ENCODE results near the gene SLC29A1. TPM values are rescaled to one million over a fixed set of nuclear protein-coding genes. Genes with fewer than 3 reads are reported as not detected.

Gene SLC29A1
- total RNA-seq, 1 experiment from 2014 or later: 81.3 TPM

- H3K27ac Mint-ChIP-seq (ENCODE audit: unreplicated experiment): no peak overlapping the region
- Histone ChIP-seq H3K4me3 (ENCODE audit: low read depth, low read length) (no peak overlapping the region), H3K36me3 (ENCODE audit: control insufficient read depth, insufficient read depth, low read length) (no peaks in the 10 kb centered on the region), H3K9me3 (no peaks in the 10 kb centered on the region), H3K27me3 (replicated peaks; ENCODE audit: control insufficient read depth, insufficient read depth, low read length) (peaks cover 6% of the 10 kb centered on the region), H3K4me1 (no peaks in the 10 kb centered on the region)
- ChIA-PET CTCF (interaction anchor here (0.6 kb wide), 1 partner anchor 30 kb away, joined by 3 read pairs; no protein-coding TSS in a partner anchor), POLR2A (no interaction called here)
- no TSS peak for BruUV-seq (replicated peaks)
- intact Hi-C loops (cut with micrococcal nuclease; ENCODE audit: unreplicated experiment): no loop called here
- H3K36me3 Mint-ChIP-seq (ENCODE audit: insufficient read depth, unreplicated experiment): no peaks in the 10 kb centered on the region
- H3K4me3 Mint-ChIP-seq (ENCODE audit: unreplicated experiment): no peak overlapping the region
- no peaks in the 10 kb centered on the region for H3K9me3 Mint-ChIP-seq (ENCODE audit: unreplicated experiment)
- peaks cover 29% of the 10 kb centered on the region for H3K27me3 Mint-ChIP-seq (ENCODE audit: insufficient read depth, unreplicated experiment)
- no peak for DNase-seq
- TF ChIP-seq, protein P1, sequence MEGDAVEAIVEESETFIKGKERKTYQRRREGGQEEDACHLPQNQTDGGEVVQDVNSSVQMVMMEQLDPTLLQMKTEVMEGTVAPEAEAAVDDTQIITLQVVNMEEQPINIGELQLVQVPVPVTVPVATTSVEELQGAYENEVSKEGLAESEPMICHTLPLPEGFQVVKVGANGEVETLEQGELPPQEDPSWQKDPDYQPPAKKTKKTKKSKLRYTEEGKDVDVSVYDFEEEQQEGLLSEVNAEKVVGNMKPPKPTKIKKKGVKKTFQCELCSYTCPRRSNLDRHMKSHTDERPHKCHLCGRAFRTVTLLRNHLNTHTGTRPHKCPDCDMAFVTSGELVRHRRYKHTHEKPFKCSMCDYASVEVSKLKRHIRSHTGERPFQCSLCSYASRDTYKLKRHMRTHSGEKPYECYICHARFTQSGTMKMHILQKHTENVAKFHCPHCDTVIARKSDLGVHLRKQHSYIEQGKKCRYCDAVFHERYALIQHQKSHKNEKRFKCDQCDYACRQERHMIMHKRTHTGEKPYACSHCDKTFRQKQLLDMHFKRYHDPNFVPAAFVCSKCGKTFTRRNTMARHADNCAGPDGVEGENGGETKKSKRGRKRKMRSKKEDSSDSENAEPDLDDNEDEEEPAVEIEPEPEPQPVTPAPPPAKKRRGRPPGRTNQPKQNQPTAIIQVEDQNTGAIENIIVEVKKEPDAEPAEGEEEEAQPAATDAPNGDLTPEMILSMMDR (IDR thresholded peaks at IDR 0.05; ENCODE audit: insufficient read depth in 1 of 2, low read depth in 1 of 2, low read length in 1 of 2, severe bottlenecking in 1 of 2, unreplicated experiment in 1 of 2): no peak
- no peaks in the 10 kb centered on the region for H3K4me1 Mint-ChIP-seq (ENCODE audit: low read depth, unreplicated experiment)
Observed at GRCh38 chr6:44273617-44274016, 50.2 kb downstream of the SLC29A1 start.

- Histone ChIP-seq H3K36me3 (ENCODE audit: control insufficient read depth, insufficient read depth, low read length) (no peaks in the 10 kb centered on the region), H3K4me1 (no peaks in the 10 kb centered on the region), H3K27me3 (replicated peaks; ENCODE audit: control insufficient read depth, insufficient read depth, low read length) (no peaks in the 10 kb centered on the region), H3K9me3 (no peaks in the 10 kb centered on the region), H3K4me3 (ENCODE audit: low read depth, low read length) (no peak overlapping the region)
- no peaks in the 10 kb centered on the region for H3K4me1 Mint-ChIP-seq (ENCODE audit: low read depth, unreplicated experiment)
- intact Hi-C loops (cut with micrococcal nuclease; ENCODE audit: unreplicated experiment): no loop called here
- POLR2A ChIA-PET: no interaction called here
- no peaks in the 10 kb centered on the region for H3K36me3 Mint-ChIP-seq (ENCODE audit: insufficient read depth, unreplicated experiment)
- TF ChIP-seq, protein P1 (IDR thresholded peaks at IDR 0.05; ENCODE audit: insufficient read depth in 1 of 2, low read depth in 1 of 2, low read length in 1 of 2, severe bottlenecking in 1 of 2, unreplicated experiment in 1 of 2): no peak
- CTCF ChIA-PET: interaction anchor here (1.0 kb wide), 1 partner anchor 37 kb away, joined by 3 read pairs; the partner anchor contains the start of gene AARS2
- no peak for DNase-seq
- H3K4me3 Mint-ChIP-seq (ENCODE audit: unreplicated experiment): no peak overlapping the region
- H3K9me3 Mint-ChIP-seq (ENCODE audit: unreplicated experiment): no peaks in the 10 kb centered on the region
- H3K27me3 Mint-ChIP-seq (ENCODE audit: insufficient read depth, unreplicated experiment): peaks cover 33% of the 10 kb centered on the region
- no peak overlapping the region for H3K27ac Mint-ChIP-seq (ENCODE audit: unreplicated experiment)
- BruUV-seq (replicated peaks): no TSS peak
Observed at GRCh38 chr6:44275271-44275748, 51.9 kb downstream of the SLC29A1 start.

DNA sequence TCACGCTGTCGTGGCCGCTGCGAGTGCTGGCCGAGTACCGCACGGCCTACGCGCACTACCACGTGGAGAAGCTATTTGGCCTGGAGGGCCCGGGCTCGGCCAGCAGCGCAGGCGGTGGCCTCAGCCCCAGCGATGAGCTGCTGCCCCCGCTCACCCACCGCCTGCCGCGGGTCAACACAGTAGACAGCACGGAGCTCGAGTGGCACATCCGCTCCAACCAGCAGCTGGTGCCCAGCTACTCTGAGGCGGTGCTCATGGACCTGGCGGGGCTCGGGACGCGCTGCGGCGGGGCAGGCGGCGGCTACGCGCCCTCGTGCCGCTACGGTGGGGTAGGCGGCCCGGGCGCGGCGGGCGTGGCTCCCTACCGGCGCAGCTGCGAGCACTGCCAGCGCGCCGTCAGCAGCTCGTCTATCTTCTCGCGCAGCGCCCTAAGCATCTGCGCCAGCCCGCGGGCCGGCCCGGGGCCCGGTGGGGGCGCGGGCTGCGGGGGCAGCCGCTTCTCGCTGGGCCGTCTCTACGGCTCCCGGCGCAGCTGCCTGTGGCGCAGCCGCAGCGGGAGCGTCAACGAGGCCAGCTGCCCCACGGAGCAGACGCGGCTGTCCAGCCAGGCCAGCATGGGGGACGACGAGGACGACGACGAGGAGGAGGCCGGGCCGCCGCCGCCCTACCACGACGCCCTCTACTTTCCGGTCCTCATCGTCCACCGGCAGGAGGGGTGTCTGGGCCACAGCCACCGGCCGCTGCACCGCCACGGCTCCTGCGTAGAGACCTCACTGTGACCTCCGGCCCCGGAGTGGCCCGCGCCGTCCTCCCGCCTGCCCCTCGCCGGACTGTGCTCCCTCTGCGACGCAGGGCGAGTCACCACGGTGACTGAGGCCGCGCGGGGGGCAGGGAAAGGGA lies 52.6 kb downstream of the SLC29A1 start:
- ChIA-PET CTCF (interaction anchor here (1.0 kb wide), 1 partner anchor 37 kb away, joined by 3 read pairs; the partner anchor contains the start of gene AARS2), POLR2A (no interaction called here)
- intact Hi-C loops (cut with micrococcal nuclease; ENCODE audit: unreplicated experiment): no loop called here
- peak in 1 of 2 experiments; percentile 22 for DNase-seq
- no peak overlapping the region for H3K4me3 ChIP-seq (ENCODE audit: low read depth, low read length)
- TF ChIP-seq, protein P1 (IDR thresholded peaks at IDR 0.05; ENCODE audit: insufficient read depth in 1 of 2, low read depth in 1 of 2, low read length in 1 of 2, severe bottlenecking in 1 of 2, unreplicated experiment in 1 of 2): no peak
- no peak overlapping the region for H3K27ac Mint-ChIP-seq (ENCODE audit: unreplicated experiment)
- no peaks in the 10 kb centered on the region for H3K36me3 Mint-ChIP-seq (ENCODE audit: insufficient read depth, unreplicated experiment)
- no peaks in the 10 kb centered on the region for H3K4me1 ChIP-seq
- H3K4me1 Mint-ChIP-seq (ENCODE audit: low read depth, unreplicated experiment): no peaks in the 10 kb centered on the region
- H3K27me3 Mint-ChIP-seq (ENCODE audit: insufficient read depth, unreplicated experiment): peaks cover 36% of the 10 kb centered on the region
- no peaks in the 10 kb centered on the region for H3K27me3 ChIP-seq (replicated peaks; ENCODE audit: control insufficient read depth, insufficient read depth, low read length)
- no peaks in the 10 kb centered on the region for H3K36me3 ChIP-seq (ENCODE audit: control insufficient read depth, insufficient read depth, low read length)
- no TSS peak for BruUV-seq (replicated peaks)
- H3K9me3 ChIP-seq: no peaks in the 10 kb centered on the region
- no peaks in the 10 kb centered on the region for H3K9me3 Mint-ChIP-seq (ENCODE audit: unreplicated experiment)
- H3K4me3 Mint-ChIP-seq (ENCODE audit: unreplicated experiment): no peak overlapping the region
